Iris pigment epithelial cell (primary cell): Measurements from ENCODE around the gene DMD.
A peak's percentile ranks its signal among the peaks of the same experiment; 100 is the strongest.
"Not testable (repeated sequence)": the region's sequence is repeated elsewhere in the genome, so short reads cannot be mapped to it uniquely, and the experiment has no call there.

Experiments
- DNase-seq: peaks from one replicate; pipeline ENCODE4 v3.0.0-alpha.2; 2011; ENCODE audit warnings: low read depth

Gene DMD

GRCh38 chrX:31521941-31522340 is 1689.4 kb downstream of the DMD start:
- DNase-seq, result no peak

- no peak for DNase-seq
Observed at GRCh38 chrX:31516527-31516926, 1694.8 kb downstream of the DMD start.

- peak; percentile 61 for DNase-seq
Observed at GRCh38 chrX:31508338-31508737, 1703.0 kb downstream of the DMD start.

GRCh38 chrX:31506928-31507327 is 1704.4 kb downstream of the DMD start:
- DNase-seq, result no peak

GRCh38 chrX:31506360-31506759 is 1705.0 kb downstream of the DMD start:
- no peak for DNase-seq

GRCh38 chrX:31500921-31501320 is 1710.4 kb downstream of the DMD start:
- DNase-seq, result peak; percentile 55

- peak; percentile 76 for DNase-seq
Observed at GRCh38 chrX:31499109-31499508, 1712.2 kb downstream of the DMD start.

GRCh38 chrX:31497086-31497485 is 1714.3 kb downstream of the DMD start:
- peak; percentile 53 for DNase-seq

GRCh38 chrX:31487951-31488350 is 1723.4 kb downstream of the DMD start:
- no peak for DNase-seq

- DNase-seq, result peak; percentile 81
Observed at GRCh38 chrX:31483336-31483735, 1728.0 kb downstream of the DMD start.

- DNase-seq, result no peak
Observed at GRCh38 chrX:31480696-31481095, 1730.7 kb downstream of the DMD start.

- no peak for DNase-seq
Observed at GRCh38 chrX:31471229-31471628, 1740.1 kb downstream of the DMD start.

GRCh38 chrX:31470753-31471152 is 1740.6 kb downstream of the DMD start:
- DNase-seq, result not testable (repeated sequence)

- no peak for DNase-seq
Observed at GRCh38 chrX:31464306-31464915, 1746.9 kb downstream of the DMD start.

GRCh38 chrX:31461266-31461665 is 1750.1 kb downstream of the DMD start:
- no peak for DNase-seq

- peak; percentile 38 for DNase-seq
Observed at GRCh38 chrX:31459361-31459760, 1752.0 kb downstream of the DMD start.

- peak; percentile 48 for DNase-seq
Observed at GRCh38 chrX:31449965-31450364, 1761.4 kb downstream of the DMD start.

GRCh38 chrX:31449081-31449480 is 1762.3 kb downstream of the DMD start:
- no peak for DNase-seq

GRCh38 chrX:31445542-31445941 is 1765.8 kb downstream of the DMD start:
- DNase-seq, result no peak

- DNase-seq, result no peak
Observed at GRCh38 chrX:31443654-31444053, 1767.7 kb downstream of the DMD start.

- peak; percentile 43 for DNase-seq
Observed at GRCh38 chrX:31440546-31440945, 1770.8 kb downstream of the DMD start.

- DNase-seq, result no peak
Observed at GRCh38 chrX:31436424-31436823, 1774.9 kb downstream of the DMD start.

GRCh38 chrX:31435592-31435991 is 1775.8 kb downstream of the DMD start:
- DNase-seq, result peak; percentile 50

GRCh38 chrX:31433856-31434255 is 1777.5 kb downstream of the DMD start:
- DNase-seq, result no peak

GRCh38 chrX:31429915-31430314 is 1781.4 kb downstream of the DMD start:
- no peak for DNase-seq
